ENCODE measurements around the gene BRIP1.

The BRIP1 gene

DNA sequence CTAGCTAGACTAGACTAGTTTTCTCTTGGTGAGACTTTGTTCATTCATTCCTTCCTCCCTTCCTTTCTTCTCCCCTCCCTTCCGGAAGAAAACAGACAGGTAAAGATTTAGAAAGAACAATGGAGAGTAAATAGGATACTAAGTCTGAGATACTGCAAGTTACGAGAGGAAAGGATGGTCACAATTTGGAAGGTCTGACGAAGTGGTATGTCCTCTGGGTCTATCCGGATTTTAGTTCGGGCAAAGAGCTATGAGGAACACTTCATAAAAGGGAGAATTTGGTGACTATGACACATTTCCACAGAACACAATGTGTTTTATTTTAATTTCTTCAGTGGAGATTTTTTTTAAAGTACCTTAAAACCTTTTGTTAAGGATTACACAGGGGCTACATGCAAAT is 107.7 kb downstream of the BRIP1 start:
- ChIA-PET CTCF (interaction anchor here (1.2 kb wide), 1 partner anchor 24 kb away, joined by 3 read pairs; no protein-coding TSS in a partner anchor), POLR2A (no interaction called here)
- DNase-seq (ENCODE audit: extremely low spot score) = no peak
- TF ChIP-seq, protein P1, sequence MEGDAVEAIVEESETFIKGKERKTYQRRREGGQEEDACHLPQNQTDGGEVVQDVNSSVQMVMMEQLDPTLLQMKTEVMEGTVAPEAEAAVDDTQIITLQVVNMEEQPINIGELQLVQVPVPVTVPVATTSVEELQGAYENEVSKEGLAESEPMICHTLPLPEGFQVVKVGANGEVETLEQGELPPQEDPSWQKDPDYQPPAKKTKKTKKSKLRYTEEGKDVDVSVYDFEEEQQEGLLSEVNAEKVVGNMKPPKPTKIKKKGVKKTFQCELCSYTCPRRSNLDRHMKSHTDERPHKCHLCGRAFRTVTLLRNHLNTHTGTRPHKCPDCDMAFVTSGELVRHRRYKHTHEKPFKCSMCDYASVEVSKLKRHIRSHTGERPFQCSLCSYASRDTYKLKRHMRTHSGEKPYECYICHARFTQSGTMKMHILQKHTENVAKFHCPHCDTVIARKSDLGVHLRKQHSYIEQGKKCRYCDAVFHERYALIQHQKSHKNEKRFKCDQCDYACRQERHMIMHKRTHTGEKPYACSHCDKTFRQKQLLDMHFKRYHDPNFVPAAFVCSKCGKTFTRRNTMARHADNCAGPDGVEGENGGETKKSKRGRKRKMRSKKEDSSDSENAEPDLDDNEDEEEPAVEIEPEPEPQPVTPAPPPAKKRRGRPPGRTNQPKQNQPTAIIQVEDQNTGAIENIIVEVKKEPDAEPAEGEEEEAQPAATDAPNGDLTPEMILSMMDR (IDR thresholded peaks at IDR 0.05; ENCODE audit: control extremely low read depth, extremely low read depth, low read depth, missing control alignments) = no peak

DNA sequence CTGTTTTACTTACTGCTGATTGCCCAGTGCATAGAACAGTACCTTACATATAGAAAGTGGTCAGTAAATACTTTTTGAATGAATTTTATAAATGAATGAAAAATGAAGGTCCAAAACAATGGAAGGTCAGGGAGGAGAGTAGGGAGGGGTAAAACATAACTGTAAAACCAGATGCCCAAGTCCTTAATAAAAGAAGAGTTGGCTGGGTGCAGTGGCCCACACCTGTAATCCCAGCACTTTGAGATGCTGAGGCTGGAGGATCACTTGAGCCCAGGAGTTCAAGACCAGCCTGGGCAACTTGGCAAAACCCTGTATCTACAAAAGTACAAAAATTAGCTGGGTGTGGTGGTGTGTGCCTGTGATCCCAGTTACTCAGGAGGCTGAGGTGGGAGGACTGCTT is 108.2 kb downstream of the BRIP1 start:
- CTCF ChIA-PET = no interaction called here
- POLR2A ChIA-PET = no interaction called here
- no peak for DNase-seq (ENCODE audit: extremely low spot score)
- TF ChIP-seq, protein P1 (IDR thresholded peaks at IDR 0.05; ENCODE audit: control extremely low read depth, extremely low read depth, low read depth, missing control alignments) = no peak

DNA sequence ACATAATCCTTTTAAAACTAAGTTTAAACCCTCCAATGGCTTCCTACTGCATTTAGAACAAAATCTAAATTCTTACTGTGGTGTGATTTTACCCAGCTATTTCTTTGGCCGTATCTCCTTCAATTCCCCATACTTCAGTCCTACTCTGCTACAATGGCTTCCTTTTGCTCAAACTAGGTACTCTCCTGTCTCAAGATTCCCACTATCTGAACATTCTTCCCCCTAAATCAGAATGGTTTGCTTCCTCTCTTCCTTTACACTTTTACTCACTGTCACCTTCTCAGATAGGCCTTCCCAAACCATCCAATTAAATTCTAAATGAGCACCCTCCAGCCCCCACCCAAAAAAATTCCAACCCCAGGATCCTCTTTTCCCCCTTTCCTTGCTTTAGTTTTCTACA is 109.2 kb downstream of the BRIP1 start:
- POLR2A ChIA-PET = no interaction called here
- TF ChIP-seq, protein P1 (IDR thresholded peaks at IDR 0.05; ENCODE audit: control extremely low read depth, extremely low read depth, low read depth, missing control alignments) = no peak
- CTCF ChIA-PET = no interaction called here
- DNase-seq (ENCODE audit: extremely low spot score) = no peak

DNA sequence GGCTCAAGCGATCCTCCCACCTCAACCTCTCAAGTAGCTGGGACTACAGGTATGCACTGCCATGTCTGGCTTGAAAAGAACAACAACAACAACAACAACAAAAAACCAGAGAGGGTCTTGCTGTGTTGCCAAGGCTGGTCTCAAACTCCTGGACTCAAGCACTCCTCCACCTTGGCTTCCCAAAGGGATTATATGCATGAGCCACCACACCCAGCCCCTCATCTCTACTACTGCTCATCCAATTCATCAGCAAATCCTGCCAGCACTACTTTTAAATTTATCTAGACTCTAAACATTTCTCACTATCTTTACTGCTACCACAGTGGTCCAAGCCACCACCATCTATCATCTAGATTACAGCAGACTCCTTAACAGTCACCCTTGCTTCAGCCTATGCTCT is 109.6 kb downstream of the BRIP1 start:
- POLR2A ChIA-PET = no interaction called here
- TF ChIP-seq, protein P1 (IDR thresholded peaks at IDR 0.05; ENCODE audit: control extremely low read depth, extremely low read depth, low read depth, missing control alignments) = no peak
- CTCF ChIA-PET = no interaction called here
- DNase-seq (ENCODE audit: extremely low spot score) = no peak

DNA sequence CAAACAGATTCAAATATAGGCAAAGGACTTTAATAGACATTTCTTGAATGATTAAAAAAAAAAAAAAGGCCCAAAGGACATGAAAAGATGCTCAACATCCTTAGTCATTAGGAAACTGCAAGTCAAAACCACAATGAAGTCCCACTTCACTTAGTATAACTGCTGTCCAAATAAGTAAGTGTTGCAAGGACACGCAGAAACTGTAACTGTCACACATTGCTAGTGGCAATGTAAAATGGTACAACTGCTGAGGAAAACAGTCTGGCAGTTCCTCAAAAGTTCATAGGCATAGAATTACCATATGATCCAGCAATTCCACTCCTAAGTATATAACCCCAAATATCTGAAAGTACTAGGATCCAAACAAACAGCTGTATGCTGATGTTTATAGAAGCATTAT is 112.7 kb downstream of the BRIP1 start:
- DNase-seq (ENCODE audit: extremely low spot score) = peak; percentile 45
- TF ChIP-seq, protein P1 (IDR thresholded peaks at IDR 0.05; ENCODE audit: control extremely low read depth, extremely low read depth, low read depth, missing control alignments) = no peak
- ChIA-PET CTCF (no interaction called here), POLR2A (no interaction called here)

DNA sequence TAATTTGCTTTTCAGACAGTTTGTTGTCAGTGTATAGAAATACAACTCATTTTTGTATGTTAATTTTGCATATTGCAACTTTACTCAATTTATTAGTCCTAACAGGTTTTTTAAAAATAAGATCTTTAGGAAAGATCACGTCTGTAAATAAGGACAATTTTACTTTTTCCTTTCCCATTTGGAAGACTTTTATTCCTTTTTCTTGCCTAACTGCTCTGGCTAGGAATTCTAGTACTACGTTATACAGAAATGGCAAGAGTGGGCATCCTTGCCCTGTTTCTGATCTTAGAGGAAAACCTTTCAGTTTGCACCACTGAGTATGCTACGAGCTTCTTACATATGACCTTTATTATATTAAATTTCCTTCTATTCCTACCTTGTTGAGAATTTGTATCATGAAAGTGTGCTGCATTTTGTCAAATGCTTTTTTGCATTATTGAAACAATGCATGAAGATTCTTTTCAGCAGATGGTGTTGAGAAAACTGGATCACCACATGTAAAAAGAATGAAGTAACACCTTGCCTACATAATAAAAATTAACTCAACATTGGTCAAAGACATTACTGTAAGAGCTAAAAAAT is 113.4 kb downstream of the BRIP1 start:
- ChIA-PET CTCF (no interaction called here), POLR2A (no interaction called here)
- TF ChIP-seq, protein P1 (IDR thresholded peaks at IDR 0.05; ENCODE audit: control extremely low read depth, extremely low read depth, low read depth, missing control alignments) = no peak
- no peak for DNase-seq (ENCODE audit: extremely low spot score)

Data from GM10248 (cell line).